Nephron progenitor cell (in vitro differentiated cells): ENCODE data around the gene ARFIP2.
A peak's percentile ranks its signal among the peaks of the same experiment; 100 is the strongest.

Experiments used
- DNase-seq: peaks from one replicate; pipeline ENCODE4 v3.0.0; 2021
- H3K27ac Mint-ChIP-seq: 2 replicates; pipeline ENCODE4 v1.8.0; 2021; ENCODE audit warnings: mild to moderate bottlenecking, moderate library complexity, mixed read lengths
- H3K27me3 Mint-ChIP-seq: 2 replicates; pipeline ENCODE4 v1.8.0; 2021; ENCODE audit warnings: mild to moderate bottlenecking, low read depth, mixed read lengths; ENCODE audit not compliant: poor library complexity
- H3K36me3 Mint-ChIP-seq: 2 replicates; pipeline ENCODE4 v1.8.0; 2021; ENCODE audit warnings: low read depth, mixed read lengths
- H3K4me1 Mint-ChIP-seq: 2 replicates; pipeline ENCODE4 v1.8.0; 2021; ENCODE audit warnings: mixed read lengths
- H3K4me3 Mint-ChIP-seq: 2 replicates; pipeline ENCODE4 v1.8.0; 2021; ENCODE audit warnings: mild to moderate bottlenecking, moderate library complexity, mixed read lengths
- H3K9me3 Mint-ChIP-seq: 2 replicates; pipeline ENCODE4 v1.8.0; 2021; ENCODE audit warnings: mild to moderate bottlenecking, moderate library complexity, mixed read lengths
- TF ChIP-seq, protein P1 (sequence below): fragments of 200-600 bp; sonication (generic); IDR thresholded peaks from 2 replicates; pipeline ENCODE4 v1.5.0; 2021; ENCODE audit warnings: antibody characterized with exemption

ARFIP2 gene

DNA sequence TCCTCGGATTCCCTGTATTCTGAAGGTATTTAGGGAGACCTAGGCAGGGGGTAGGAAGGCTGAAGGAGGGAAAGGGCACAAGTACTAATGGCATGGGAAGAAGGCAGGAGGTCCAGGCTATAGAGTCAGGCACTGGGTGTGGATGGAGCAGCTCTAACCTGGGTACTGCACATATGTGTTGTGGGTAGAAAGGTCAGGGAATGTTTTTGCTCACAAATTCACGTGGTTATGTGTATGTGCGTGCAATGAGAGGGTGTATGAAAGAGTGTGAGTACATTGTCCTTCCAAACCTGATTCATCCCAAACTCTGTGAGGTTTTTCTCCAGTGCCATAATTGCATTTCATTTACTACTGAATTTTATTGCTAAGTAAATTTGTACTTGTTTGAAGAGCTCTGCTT, 39.1 kb upstream of the ARFIP2 start:
- H3K27me3 Mint-ChIP-seq: peaks cover 2% of the 10 kb centered on the region
- TF ChIP-seq, protein P1, sequence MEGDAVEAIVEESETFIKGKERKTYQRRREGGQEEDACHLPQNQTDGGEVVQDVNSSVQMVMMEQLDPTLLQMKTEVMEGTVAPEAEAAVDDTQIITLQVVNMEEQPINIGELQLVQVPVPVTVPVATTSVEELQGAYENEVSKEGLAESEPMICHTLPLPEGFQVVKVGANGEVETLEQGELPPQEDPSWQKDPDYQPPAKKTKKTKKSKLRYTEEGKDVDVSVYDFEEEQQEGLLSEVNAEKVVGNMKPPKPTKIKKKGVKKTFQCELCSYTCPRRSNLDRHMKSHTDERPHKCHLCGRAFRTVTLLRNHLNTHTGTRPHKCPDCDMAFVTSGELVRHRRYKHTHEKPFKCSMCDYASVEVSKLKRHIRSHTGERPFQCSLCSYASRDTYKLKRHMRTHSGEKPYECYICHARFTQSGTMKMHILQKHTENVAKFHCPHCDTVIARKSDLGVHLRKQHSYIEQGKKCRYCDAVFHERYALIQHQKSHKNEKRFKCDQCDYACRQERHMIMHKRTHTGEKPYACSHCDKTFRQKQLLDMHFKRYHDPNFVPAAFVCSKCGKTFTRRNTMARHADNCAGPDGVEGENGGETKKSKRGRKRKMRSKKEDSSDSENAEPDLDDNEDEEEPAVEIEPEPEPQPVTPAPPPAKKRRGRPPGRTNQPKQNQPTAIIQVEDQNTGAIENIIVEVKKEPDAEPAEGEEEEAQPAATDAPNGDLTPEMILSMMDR: no peak
- H3K36me3 Mint-ChIP-seq: peaks cover 64% of the 10 kb centered on the region
- no peak overlapping the region for H3K4me3 Mint-ChIP-seq
- no peak for DNase-seq
- H3K27ac Mint-ChIP-seq: no peak overlapping the region
- no peaks in the 10 kb centered on the region for H3K4me1 Mint-ChIP-seq
- peaks cover 4% of the 10 kb centered on the region for H3K9me3 Mint-ChIP-seq

DNA sequence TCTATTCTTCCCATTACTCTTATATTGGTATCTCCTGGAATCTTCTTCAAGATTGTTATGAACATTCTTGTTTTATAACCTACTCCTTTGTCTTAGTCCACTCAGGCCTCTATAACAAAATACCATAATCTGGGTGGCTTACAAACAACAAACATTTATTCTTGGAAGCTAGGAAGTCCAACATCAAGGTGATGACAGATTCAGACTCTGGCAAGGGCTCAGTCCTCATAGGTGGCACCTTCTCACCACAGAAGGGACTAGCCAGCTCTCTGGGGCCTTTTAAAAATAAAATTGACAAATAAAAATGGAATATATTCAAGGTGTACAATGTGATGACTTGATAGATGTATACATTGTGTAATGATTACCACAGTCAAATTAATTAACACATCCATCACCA, 35.7 kb upstream of the ARFIP2 start:
- no peak overlapping the region for H3K27ac Mint-ChIP-seq
- TF ChIP-seq, protein P1: no peak
- H3K36me3 Mint-ChIP-seq: peaks cover 89% of the 10 kb centered on the region
- no peaks in the 10 kb centered on the region for H3K27me3 Mint-ChIP-seq
- no peak for DNase-seq
- H3K4me1 Mint-ChIP-seq: no peaks in the 10 kb centered on the region
- H3K4me3 Mint-ChIP-seq: no peak overlapping the region
- peaks cover 24% of the 10 kb centered on the region for H3K9me3 Mint-ChIP-seq

DNA sequence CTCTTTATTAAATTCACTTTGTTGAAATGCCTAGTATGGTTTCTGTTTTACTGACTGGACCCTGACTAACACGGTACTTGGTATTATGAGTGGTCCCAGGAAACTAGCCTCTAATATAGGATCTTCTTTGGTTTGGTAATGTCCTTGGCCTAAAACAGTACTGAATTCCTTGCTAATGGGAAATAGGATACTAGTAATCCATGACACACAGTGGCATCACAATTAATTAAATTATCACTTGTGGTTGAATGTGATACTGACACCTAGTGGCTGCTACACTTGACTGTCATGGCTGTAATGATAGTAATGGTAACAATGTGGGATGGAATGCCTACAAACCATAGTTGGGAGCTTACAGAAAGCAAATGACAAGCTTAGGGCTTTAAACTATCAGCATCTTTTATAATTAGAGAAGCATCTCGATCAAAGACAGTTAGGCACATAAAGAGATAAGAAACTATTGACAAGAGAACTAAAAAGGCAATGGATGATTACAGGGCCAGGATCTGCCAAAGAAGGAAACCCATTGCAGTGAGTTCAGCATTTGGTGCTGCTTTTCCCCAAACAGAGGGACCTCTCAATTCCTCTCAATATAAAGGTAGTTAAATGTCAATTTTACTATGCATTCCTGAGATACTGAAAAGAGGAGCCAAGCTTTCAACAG, 24.6 kb upstream of the ARFIP2 start:
- Mint-ChIP-seq H3K36me3 (peaks cover 24% of the 10 kb centered on the region), H3K4me3 (no peak overlapping the region), H3K9me3 (no peaks in the 10 kb centered on the region), H3K27me3 (no peaks in the 10 kb centered on the region), H3K27ac (no peak overlapping the region), H3K4me1 (no peaks in the 10 kb centered on the region)
- no peak for DNase-seq
- TF ChIP-seq, protein P1: peak; percentile 60

DNA sequence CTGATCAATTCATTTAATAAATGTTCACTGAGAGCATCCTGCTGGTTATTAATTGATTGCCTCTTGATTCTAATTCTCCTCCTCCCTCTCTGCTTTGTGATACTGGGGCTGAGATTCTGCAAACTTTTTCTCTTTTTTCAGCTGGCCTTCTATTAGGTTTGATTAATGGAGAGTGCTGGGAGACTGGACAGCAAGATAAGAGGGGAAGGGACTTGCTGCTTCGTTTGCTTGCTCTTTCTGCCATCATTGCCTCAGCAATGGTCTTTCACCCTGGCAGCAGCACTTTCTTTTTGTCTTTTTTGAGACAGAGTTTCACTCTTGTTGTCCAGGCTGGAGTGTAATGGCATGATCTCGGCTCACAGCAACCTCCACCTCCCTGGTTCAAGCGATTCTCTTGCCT, 23.0 kb upstream of the ARFIP2 start:
- Mint-ChIP-seq H3K36me3 (peaks cover 14% of the 10 kb centered on the region), H3K9me3 (no peaks in the 10 kb centered on the region), H3K27ac (no peak overlapping the region), H3K4me1 (no peaks in the 10 kb centered on the region), H3K27me3 (no peaks in the 10 kb centered on the region), H3K4me3 (no peak overlapping the region)
- no peak for DNase-seq
- TF ChIP-seq, protein P1: no peak

DNA sequence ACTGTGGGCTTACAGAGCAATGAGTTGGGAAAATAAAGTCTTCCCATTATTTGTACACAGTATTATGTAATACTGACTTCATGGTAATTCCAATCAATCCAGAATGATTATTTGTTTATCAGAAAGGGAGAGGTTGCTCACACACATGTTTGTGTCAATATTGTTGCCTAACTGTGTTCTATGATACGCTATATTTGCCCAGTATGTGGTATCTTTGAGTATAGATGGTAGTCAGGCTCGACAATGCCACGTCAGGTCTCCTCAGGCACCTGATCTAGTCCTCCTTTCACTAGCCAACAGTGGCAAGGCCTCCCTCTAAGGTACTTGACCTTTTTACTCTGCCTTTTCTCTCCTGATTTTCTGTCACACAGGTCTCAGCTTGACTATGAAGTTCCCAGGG, 21.3 kb upstream of the ARFIP2 start:
- TF ChIP-seq, protein P1: no peak
- Mint-ChIP-seq H3K4me1 (peaks cover 2% of the 10 kb centered on the region), H3K4me3 (no peak overlapping the region), H3K36me3 (peaks cover 18% of the 10 kb centered on the region), H3K27me3 (no peaks in the 10 kb centered on the region), H3K9me3 (no peaks in the 10 kb centered on the region), H3K27ac (no peak overlapping the region)
- no peak for DNase-seq

DNA sequence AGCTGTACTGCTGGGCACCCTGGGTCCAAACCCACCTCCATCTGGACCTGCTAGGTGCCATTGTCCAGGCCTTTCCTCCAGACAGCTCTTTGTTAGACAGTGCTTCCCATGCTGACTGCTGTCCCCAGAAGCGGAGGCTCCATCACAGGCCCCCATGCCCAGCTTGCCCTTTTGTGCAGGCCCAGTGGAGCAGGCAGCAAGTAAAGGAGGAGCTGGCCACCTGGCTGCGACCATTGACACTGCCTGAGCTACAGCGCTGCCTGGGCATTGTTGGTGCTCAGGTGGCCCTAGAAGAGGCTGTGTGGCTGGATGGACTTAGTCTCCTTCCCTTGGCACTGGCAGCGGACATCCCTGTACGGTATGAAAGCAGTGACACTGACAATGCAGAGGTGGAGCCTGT, 17.4 kb upstream of the ARFIP2 start:
- peaks cover 5% of the 10 kb centered on the region for H3K4me1 Mint-ChIP-seq
- H3K27me3 Mint-ChIP-seq: no peaks in the 10 kb centered on the region
- TF ChIP-seq, protein P1: no peak
- H3K27ac Mint-ChIP-seq: peak overlapping the region; percentile 70
- DNase-seq: no peak
- H3K4me3 Mint-ChIP-seq: no peak overlapping the region
- no peaks in the 10 kb centered on the region for H3K9me3 Mint-ChIP-seq
- H3K36me3 Mint-ChIP-seq: peaks cover 27% of the 10 kb centered on the region
